Renal cortical epithelial cell (primary cell): ENCODE results near the gene SIL1. TPM values are rescaled to one million over a fixed set of nuclear protein-coding genes. Genes with fewer than 3 reads are reported as not detected.

ENCODE experiments used
- DNase-seq: peaks from one replicate; pipeline ENCODE4 v3.0.0-alpha.2; 2011; ENCODE audit warnings: low read depth
- total RNA-seq: library from RNA; depleted of rRNA; stranded (reverse); fragments of >200 nt; gene quantifications from 2 replicates; pipeline ENCODE4 v1.2.3, GENCODE V29; 2014

The SIL1 gene
- total RNA-seq, 1 donor from 2014 or later, result 59.7 TPM

GRCh38 chr5:138945421-138946240, 252.5 kb downstream of the SIL1 start:
- DNase-seq, result no peak

GRCh38 chr5:138944527-138945322, 253.4 kb downstream of the SIL1 start:
- peak; percentile 98 for DNase-seq

- DNase-seq, result no peak
These were observed 254.5 kb downstream of the SIL1 start for GRCh38 chr5:138943599-138944173.

- DNase-seq, result no peak
These were observed 255.3 kb downstream of the SIL1 start for GRCh38 chr5:138942861-138943260.

- no peak for DNase-seq
These were observed 256.1 kb downstream of the SIL1 start for GRCh38 chr5:138942066-138942465.

- no peak for DNase-seq
These were observed 259.6 kb downstream of the SIL1 start for GRCh38 chr5:138938526-138938925.

- no peak for DNase-seq
These were observed 260.5 kb downstream of the SIL1 start for GRCh38 chr5:138937392-138938387.

- DNase-seq, result no peak
These were observed 261.2 kb downstream of the SIL1 start for GRCh38 chr5:138936968-138937345.

- no peak for DNase-seq
These were observed 261.8 kb downstream of the SIL1 start for GRCh38 chr5:138936225-138936967.

GRCh38 chr5:138935466-138935865, 262.7 kb downstream of the SIL1 start:
- DNase-seq, result no peak

- DNase-seq, result no peak
These were observed 263.2 kb downstream of the SIL1 start for GRCh38 chr5:138934971-138935370.

GRCh38 chr5:138933522-138934290, 264.5 kb downstream of the SIL1 start:
- DNase-seq, result no peak

GRCh38 chr5:138932171-138932810, 265.9 kb downstream of the SIL1 start:
- no peak for DNase-seq

- no peak for DNase-seq
These were observed 267.6 kb downstream of the SIL1 start for GRCh38 chr5:138930371-138931097.

GRCh38 chr5:138929571-138929955, 268.6 kb downstream of the SIL1 start:
- DNase-seq, result no peak

- peak; percentile 69 for DNase-seq
These were observed 270.2 kb downstream of the SIL1 start for GRCh38 chr5:138927979-138928378.

GRCh38 chr5:138927544-138927943, 270.6 kb downstream of the SIL1 start:
- DNase-seq, result no peak

- no peak for DNase-seq
These were observed 271.3 kb downstream of the SIL1 start for GRCh38 chr5:138926688-138927448.
